ENCODE data around the gene TRIM17.

The TRIM17 gene

DNA sequence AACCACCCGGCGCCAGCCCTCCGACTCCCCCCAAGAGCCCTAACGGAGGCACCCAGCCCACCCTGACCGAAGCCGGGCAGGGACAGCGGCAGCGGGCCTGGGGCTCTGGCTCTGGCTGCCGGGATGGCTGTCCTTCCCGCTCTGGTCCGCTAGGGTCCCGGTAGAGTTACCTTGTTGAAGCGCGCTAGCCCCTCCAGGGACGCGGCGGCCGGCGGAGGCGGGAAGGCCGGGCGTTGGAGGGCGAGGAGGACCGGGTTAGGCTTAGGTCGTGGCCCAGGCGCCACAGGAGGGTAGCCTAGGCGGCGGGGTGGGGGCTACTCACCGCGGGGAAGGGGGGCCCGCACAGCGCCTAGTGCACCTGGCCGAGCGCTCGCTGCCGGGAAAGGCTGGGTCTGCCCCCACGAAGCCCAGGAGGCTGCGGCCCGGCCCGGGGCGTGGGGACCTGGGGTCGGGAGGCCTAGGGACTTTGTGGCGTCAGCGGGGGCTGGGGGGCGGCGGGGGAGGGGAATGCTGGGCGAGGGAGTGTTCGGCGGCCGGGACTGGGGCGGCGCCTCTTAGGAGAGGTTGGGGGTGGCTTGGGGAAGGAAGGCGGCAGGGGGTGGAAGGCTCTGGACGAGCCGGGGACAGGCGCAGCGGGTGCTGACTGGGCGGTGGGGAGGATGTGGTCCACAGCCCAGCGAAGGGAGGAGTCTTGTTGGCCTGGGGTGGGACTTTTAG lies at the start of gene TRIM17:
Gene TRIM17 (minus strand): TSS at position 645 of the 717 bp plus-strand sequence. CDS start 1,789 bp downstream, outside the sequence.
- DNase-seq (ENCODE audit: low read depth in 1 of 2, low spot score in 1 of 2) = no peak

DNA sequence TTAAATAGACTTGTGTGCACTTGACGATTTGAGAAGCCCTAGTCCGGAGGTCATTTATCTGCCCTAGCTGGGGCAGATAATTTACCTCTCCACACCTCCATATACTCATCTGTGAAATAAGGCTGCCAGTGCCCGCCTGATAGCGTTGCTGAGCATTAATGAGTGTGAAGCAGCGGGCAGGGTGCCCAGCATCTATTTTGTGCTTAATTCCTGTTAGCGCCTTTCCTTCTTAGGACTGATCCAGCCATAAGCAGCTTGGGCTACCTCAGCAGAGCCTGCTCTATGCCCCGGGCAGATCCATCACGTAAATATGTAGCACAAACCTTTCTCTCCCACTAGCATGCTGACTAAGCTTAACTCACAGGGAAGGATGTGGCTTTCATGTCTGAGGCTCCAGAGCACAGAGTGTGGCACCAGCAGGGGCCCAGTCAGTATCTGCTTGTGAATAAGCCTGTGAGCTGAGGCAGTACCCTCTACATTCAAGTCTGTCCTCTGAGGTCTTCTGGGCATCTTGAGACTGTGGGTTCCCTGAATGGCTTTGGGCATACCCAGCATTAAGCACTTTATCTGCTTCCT lies 49.0 kb upstream of the TRIM17 start:
- DNase-seq (ENCODE audit: low read depth in 1 of 2, low spot score in 1 of 2) = no peak

GRCh38 chr1:228465141-228465540 lies 48.5 kb upstream of the TRIM17 start:
- no peak for DNase-seq (ENCODE audit: low read depth in 1 of 2, low spot score in 1 of 2)

DNA sequence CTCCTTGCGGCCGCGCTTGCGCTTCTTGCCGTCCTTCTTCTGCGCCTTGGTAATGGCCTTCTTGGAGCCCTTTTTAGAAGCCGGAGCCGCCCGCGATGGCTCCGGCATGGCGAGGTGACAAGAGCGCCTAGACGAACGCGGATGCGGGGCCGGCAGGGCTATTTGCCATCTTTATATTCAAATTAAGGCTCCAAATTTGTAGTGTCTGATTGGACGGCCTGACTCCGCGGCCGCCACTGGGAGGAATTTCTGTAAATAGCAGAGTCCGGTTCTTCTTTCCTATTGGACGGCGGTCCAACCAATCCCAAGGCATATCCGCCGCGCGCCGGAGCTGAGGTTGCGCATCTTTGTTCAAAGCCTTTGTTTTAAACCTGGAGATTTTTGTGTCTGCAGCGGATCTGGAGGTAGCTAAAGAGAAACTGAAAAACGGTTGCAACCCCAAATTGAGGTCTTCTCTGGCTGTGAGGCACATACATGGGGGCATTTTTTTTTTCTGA lies 47.9 kb upstream of the TRIM17 start:
- DNase-seq (ENCODE audit: low read depth in 1 of 2, low spot score in 1 of 2) = peak; percentile 71

DNA sequence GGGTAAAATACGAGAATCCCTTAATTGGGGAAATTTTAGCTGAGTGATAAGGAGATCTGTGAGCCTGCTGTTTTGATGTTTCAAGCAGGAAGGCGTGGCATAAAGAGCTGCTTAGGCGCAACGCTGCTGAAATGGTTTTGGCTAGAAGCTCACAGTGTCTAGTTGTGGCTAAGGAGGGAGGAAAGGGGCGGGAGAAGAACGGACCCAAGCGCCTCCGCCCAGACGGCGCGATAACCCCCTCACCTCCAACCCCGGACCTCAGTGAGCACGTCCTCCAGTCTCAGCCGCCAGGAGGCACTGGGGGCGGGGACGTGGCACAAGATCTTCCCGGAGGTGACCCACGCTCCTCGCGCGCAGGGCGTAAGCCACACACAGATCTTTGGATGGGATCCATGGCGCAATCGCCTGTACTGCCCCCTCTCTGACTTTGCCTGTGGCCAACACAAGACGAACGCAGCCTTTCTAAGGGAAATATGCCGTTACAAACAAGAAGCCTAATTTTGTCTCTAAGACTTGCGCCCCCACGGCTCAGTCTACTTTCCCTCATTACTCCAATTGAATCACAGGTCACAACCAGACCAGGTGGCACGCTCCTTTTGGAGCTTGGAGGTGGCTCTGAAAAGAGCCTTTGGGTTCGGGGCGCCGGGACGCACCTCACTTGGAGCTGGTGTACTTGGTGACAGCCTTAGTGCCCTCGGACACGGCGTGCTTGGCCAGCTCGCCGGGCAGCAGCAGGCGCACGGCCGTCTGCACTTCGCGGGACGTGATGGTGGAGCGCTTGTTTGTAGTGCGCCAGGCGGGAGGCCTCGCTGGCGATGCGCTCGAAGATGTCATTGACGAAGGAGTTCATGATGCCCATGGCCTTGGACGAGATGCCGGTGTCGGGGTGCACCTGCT lies 47.1 kb upstream of the TRIM17 start:
- DNase-seq (ENCODE audit: low read depth in 1 of 2, low spot score in 1 of 2) = no peak

DNA sequence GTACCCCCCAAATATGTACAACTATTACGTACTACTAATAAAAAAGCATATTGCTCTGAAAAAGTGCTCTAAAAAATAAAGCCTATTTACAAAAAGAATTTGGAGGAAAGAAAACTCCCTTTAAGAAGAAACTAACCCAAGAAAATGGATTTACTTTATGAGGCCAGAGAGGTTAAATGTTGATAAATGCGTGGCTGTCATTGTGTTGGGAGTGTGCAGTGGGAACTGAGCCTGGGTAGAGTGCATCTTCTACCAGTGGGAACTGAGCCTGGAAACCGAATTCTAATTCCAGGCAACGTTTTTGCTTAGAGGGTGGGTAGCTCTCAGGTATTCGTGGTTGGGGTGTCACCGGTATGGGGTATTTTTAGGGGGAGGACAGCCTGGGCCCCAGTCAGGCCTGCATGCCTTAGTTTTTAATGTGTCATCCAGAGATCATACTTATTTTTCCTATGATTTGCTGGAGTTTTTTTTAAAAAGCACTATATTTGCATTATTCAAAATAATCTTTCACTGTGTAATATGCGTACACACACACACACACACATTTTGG lies 46.4 kb upstream of the TRIM17 start:
- no peak for DNase-seq (ENCODE audit: low read depth in 1 of 2, low spot score in 1 of 2)

GRCh38 chr1:228462560-228462959 lies 45.9 kb upstream of the TRIM17 start:
- DNase-seq (ENCODE audit: low read depth in 1 of 2, low spot score in 1 of 2) = no peak

- no peak for DNase-seq (ENCODE audit: low read depth in 1 of 2, low spot score in 1 of 2)
Observed at GRCh38 chr1:228460821-228461220, 44.2 kb upstream of the TRIM17 start.

GRCh38 chr1:228459091-228459993 lies 42.7 kb upstream of the TRIM17 start:
- DNase-seq (ENCODE audit: low read depth in 1 of 2, low spot score in 1 of 2) = no peak

DNA sequence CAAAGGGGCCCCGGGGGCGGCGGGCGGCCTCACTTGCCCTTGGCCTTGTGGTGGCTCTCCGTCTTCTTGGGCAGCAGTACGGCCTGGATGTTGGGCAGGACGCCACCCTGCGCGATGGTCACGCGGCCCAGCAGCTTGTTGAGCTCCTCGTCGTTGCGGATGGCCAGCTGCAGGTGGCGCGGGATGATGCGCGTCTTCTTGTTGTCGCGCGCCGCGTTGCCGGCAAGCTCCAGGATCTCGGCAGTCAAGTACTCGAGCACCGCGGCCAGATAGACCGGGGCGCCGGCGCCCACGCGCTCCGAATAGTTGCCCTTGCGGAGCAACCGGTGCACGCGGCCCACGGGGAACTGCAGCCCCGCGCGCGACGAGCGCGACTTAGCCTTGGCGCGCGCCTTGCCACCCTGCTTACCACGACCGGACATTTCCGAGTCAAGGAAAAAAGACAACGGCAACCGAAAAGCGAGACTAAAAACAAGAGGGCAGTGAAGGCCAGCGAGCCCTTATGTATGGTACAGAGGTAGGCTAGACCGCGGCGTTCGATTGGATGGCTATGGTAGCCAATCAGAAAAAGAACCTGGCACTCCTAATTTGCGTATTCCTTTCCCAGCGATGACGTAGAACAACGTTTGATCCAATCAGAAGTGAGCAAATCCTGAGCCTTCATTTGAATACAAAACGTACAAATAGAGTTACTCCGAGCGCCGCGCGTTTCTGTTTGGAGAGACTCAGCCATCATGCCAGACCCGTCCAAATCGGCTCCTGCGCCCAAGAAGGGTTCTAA lies 40.9 kb upstream of the TRIM17 start:
- peak; percentile 61 to 69 for DNase-seq (ENCODE audit: low read depth in 1 of 2, low spot score in 1 of 2)

GRCh38 chr1:228457017-228457395 lies 40.3 kb upstream of the TRIM17 start:
- no peak for DNase-seq (ENCODE audit: low read depth in 1 of 2, low spot score in 1 of 2)

- no peak for DNase-seq (ENCODE audit: low read depth in 1 of 2, low spot score in 1 of 2)
Observed at GRCh38 chr1:228456252-228457016, 39.8 kb upstream of the TRIM17 start.

DNA sequence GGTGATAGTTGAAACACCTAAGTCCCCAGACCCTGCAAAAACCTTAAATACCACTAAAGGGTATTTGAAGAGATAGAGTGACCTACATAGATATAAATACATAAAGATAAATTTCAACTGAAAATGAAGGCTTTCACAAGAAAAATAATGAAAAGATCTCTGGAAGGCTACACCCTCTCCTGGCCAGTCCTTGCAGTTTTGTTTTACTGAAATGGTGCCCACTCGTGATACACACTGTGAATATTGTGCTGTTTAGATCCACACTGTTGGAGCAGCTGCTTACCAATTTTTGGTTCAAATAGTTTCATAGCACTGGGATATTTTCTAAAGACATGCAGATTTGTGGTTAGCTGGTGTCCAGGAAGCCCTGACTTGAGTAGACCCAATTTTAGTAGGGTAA lies 39.1 kb upstream of the TRIM17 start:
- no peak for DNase-seq (ENCODE audit: low read depth in 1 of 2, low spot score in 1 of 2)

- no peak for DNase-seq (ENCODE audit: low read depth in 1 of 2, low spot score in 1 of 2)
Observed at GRCh38 chr1:228454238-228454637, 37.6 kb upstream of the TRIM17 start.

GRCh38 chr1:228453614-228454013 lies 37.0 kb upstream of the TRIM17 start:
- DNase-seq (ENCODE audit: low read depth in 1 of 2, low spot score in 1 of 2) = no peak

GRCh38 chr1:228453022-228453560 lies 36.4 kb upstream of the TRIM17 start:
- no peak for DNase-seq (ENCODE audit: low read depth in 1 of 2, low spot score in 1 of 2)

GRCh38 chr1:228452194-228453021 lies 35.7 kb upstream of the TRIM17 start:
- DNase-seq (ENCODE audit: low read depth in 1 of 2, low spot score in 1 of 2) = no peak

GRCh38 chr1:228450200-228450599 lies 33.5 kb upstream of the TRIM17 start:
- DNase-seq (ENCODE audit: low read depth in 1 of 2, low spot score in 1 of 2) = no peak
